Measurements from ENCODE around the gene NGEF. TPM values are rescaled to one million over a fixed set of nuclear protein-coding genes. Genes with fewer than 3 reads are reported as not detected.

NGEF gene
- total and polyA plus RNA-seq, 3 donors from 2014 or later: 7.9 to 28.7 (median 15.6) TPM

GRCh38 chr2:232875256-232876121 is 137.6 kb downstream of the NGEF start:
- 40 to 77% methylated on average over 7 to 16 of the region's 37 CpGs for WGBS, 2 donors
- Histone ChIP-seq H3K9me3 (no peaks in the 10 kb centered on the region), H3K27me3 (no peaks in the 10 kb centered on the region), H3K27ac (peak overlapping the region in 1 of 2 donors; percentile 50), H3K4me1 (peaks cover 23% of the 10 kb centered on the region), H3K36me3 (ENCODE audit: low read depth, missing control alignments) (no peaks in the 10 kb centered on the region), H3K4me3 (peak overlapping the region; percentile 51 to 64)
- intact Hi-C loops (cut with DNase I; ENCODE audit: low total_unique reads): no loop called here
- TF ChIP-seq, protein P1, sequence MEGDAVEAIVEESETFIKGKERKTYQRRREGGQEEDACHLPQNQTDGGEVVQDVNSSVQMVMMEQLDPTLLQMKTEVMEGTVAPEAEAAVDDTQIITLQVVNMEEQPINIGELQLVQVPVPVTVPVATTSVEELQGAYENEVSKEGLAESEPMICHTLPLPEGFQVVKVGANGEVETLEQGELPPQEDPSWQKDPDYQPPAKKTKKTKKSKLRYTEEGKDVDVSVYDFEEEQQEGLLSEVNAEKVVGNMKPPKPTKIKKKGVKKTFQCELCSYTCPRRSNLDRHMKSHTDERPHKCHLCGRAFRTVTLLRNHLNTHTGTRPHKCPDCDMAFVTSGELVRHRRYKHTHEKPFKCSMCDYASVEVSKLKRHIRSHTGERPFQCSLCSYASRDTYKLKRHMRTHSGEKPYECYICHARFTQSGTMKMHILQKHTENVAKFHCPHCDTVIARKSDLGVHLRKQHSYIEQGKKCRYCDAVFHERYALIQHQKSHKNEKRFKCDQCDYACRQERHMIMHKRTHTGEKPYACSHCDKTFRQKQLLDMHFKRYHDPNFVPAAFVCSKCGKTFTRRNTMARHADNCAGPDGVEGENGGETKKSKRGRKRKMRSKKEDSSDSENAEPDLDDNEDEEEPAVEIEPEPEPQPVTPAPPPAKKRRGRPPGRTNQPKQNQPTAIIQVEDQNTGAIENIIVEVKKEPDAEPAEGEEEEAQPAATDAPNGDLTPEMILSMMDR (IDR thresholded peaks at IDR 0.05): no peak
- no peak for TF ChIP-seq POLR2A (IDR thresholded peaks at IDR 0.05)
- peak; percentile 50 for DNase-seq

- Histone ChIP-seq H3K4me3 (no peak overlapping the region), H3K36me3 (ENCODE audit: low read depth, missing control alignments) (no peaks in the 10 kb centered on the region), H3K4me1 (peaks cover 23% of the 10 kb centered on the region), H3K27me3 (no peaks in the 10 kb centered on the region), H3K27ac (peak overlapping the region in 1 of 2 donors; percentile 73), H3K9me3 (no peaks in the 10 kb centered on the region)
- intact Hi-C loops (cut with DNase I; ENCODE audit: low total_unique reads): no loop called here
- 88 to 94% methylated on average over 11 to 16 of the region's 16 CpGs for WGBS, 2 donors
- no peak for DNase-seq
- TF ChIP-seq, protein P1 (IDR thresholded peaks at IDR 0.05): no peak
- no peak for TF ChIP-seq POLR2A (IDR thresholded peaks at IDR 0.05)
These were observed 138.3 kb downstream of the NGEF start for GRCh38 chr2:232874677-232875223.

DNA sequence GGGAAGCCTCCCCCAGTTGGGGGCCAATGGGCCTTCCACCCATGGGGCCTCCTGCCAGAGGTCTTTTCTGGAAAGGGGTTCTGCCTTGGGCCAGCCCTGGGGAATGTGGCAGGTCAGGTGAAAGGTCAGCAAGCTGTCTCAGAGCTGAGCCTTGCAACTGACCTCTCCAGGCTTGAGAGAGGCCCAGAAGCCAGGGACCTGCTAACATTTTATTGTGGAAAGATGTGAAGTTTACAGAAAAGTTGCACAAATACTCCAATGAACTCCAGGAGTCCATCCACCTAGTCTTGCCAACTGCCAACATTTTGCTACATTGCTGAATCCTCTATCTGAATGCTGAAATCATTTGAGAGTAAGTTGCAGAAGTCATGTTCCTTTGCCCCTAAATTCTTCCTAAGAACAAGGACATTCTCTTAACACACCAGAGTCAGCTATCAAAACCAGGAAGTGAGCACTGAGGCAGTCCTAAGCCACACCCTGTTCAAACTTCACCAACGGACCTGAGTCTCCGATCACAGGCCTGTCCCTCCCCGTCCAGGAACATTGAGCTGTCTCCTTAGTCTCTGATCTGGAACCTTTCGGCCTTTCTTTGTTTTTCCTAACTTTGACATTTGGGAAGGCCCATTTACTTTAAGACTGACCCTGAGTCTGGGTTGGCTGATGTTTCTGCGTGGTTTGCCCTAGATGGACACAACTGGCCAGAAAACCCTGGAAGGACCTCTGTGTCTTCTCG is 139.0 kb downstream of the NGEF start:
- intact Hi-C loops (cut with DNase I; ENCODE audit: low total_unique reads): no loop called here
- Histone ChIP-seq H3K4me1 (peaks cover 23% of the 10 kb centered on the region), H3K4me3 (no peak overlapping the region), H3K9me3 (no peaks in the 10 kb centered on the region), H3K27me3 (no peaks in the 10 kb centered on the region), H3K36me3 (ENCODE audit: low read depth, missing control alignments) (no peaks in the 10 kb centered on the region), H3K27ac (peak overlapping the region in 1 of 2 donors; percentile 73)
- WGBS, 2 donors: 71 to 74% methylated on average over 5 to 6 of the region's 6 CpGs
- no peak for DNase-seq
- no peak for TF ChIP-seq POLR2A (IDR thresholded peaks at IDR 0.05)
- TF ChIP-seq, protein P1 (IDR thresholded peaks at IDR 0.05): no peak

- intact Hi-C loops (cut with DNase I; ENCODE audit: low total_unique reads): no loop called here
- Histone ChIP-seq H3K4me3 (no peak overlapping the region), H3K27me3 (no peaks in the 10 kb centered on the region), H3K9me3 (no peaks in the 10 kb centered on the region), H3K4me1 (peaks cover 23% of the 10 kb centered on the region), H3K27ac (no peak overlapping the region), H3K36me3 (ENCODE audit: low read depth, missing control alignments) (no peaks in the 10 kb centered on the region)
- no peak for TF ChIP-seq POLR2A (IDR thresholded peaks at IDR 0.05)
- TF ChIP-seq, protein P1 (IDR thresholded peaks at IDR 0.05): no peak
- no peak for DNase-seq
- WGBS, 2 donors: 92 to 98% methylated on average over 7 to 13 of the region's 14 CpGs
These were observed 139.7 kb downstream of the NGEF start for GRCh38 chr2:232873292-232873908.
